ENCODE results near the gene PSMD11.
"Not testable (repeated sequence)": the region's sequence is repeated elsewhere in the genome, so short reads cannot be mapped to it uniquely, and the experiment has no call there.

The PSMD11 gene

DNA sequence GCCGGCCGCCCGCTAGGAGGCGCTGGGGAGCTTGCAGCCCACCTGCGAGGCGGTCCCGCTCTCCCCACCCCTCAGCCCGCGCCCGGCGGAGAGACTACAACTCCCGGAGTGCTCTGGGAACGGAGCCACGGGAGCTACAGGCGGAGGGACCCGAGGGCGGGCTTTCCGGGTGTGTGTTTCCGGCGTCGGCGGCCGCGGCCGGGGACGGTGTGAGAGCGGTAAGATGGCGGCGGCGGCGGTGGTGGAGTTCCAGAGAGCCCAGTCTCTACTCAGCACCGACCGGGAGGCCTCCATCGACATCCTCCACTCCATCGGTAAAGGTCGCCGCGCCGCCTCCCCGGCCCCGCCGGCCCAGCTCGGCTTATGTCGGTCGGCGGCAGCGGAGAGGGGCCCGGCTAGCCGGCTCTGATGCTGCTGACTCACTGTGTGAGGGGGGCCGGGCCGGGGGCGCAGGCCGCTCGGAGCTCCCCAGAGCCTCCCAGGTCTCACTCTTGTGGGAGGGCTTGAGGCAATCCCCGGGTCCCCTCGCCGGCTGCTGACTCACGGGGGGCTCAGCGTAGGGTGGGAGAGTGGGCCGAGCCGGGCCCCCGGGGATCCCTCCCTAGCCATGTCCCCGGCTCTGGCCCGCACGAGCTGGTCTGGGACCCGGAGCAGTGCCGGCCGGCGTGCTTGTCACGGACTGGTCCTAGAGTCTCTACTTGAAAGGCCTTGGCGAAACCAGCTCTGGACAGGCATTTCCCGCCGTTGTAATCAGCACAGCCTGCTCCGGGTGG lies at the start of gene PSMD11:
TSS of gene PSMD11 (plus strand) at position 210 of the 773 bp plus-strand sequence. CDS start at position 224, 14 bp downstream.
- peak; percentile 96 for DNase-seq

DNA sequence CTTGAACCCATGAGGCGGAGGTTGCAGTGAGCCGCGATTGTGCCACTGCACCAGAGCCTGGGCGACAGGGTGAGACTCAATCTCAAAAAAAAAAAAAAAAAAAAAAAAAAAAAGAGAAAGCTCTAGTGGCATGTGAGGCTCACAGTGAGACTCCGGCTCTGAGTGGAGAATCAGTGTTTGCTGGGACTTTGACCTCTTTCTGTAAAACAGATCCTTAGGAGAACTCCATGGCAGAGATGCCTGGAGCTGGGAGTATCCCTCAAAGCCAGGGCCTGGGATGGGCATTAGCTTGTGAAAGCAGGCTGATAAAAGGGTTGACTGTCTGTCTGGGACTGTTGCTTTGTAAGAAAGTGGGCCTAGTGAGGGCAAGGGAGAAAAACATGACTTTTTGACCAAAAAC lies 48.0 kb upstream of the PSMD11 start:
- DNase-seq: no peak

GRCh38 chr17:32398946-32399345 lies 45.4 kb upstream of the PSMD11 start:
- no peak for DNase-seq

GRCh38 chr17:32410085-32410484 lies 34.2 kb upstream of the PSMD11 start:
- DNase-seq: not testable (repeated sequence)

GRCh38 chr17:32426894-32427293 lies 17.4 kb upstream of the PSMD11 start:
- no peak for DNase-seq

DNA sequence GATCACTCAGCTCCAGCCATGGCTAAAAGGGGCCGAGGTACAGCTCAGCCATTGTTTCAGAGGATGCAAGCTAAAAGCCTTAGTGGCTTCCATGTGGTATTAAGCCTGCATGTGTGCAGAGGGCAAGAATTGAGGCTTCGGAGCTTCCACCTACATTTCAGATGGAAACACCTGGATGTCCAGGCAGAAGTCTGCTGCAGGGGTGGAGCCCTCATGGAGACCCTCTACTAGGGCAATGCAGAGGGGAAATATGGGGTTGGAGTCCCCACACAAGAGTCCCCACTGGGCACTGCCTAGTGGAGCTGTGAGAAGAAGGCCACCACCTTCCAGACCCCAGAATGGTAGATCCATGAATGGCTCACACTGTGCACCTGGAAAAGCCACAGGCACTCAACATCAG lies 14.7 kb upstream of the PSMD11 start:
- no peak for DNase-seq

DNA sequence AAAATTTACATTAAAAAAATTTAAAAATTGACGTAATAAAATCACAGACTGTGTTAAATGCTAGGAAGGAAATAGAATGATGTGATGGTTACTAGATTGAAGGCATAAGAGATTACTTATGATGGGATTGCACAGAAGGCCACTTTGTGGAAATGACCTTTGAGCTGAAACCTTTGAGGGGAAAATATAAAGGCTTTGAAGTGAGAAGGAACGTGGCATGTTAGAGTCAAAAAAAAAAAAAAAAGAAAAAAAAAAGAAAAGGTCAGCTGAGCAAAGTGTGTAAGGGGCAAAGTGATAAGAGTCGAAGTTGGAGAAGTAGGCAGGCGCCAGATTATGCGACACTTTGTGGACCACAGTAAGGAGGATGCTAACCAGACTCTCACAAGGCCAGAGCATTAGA lies 3.6 kb upstream of the PSMD11 start:
- DNase-seq: no peak

GRCh38 chr17:32441886-32442285 lies 2.4 kb upstream of the PSMD11 start:
- no peak for DNase-seq

GRCh38 chr17:32443827-32444300 lies 446 bp upstream of the PSMD11 start:
- DNase-seq: no peak

DNA sequence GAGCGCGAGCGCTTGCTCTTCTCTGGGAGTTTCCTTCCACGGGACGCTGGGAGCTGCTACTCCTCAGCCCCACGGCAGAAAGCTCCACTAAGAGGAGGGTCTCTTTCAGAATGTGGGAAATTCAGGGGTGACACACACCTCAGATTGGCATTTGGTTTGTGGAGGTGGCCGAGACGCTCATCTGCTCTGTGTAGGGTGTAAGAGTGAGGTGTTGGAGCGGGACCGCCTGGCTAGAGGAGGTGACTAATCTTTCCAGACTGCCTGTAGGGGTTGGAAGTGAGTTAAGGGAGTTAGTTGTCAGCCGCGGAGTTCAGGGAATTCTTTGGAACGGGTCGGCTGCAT lies 735 bp downstream of the PSMD11 start:
- no peak for DNase-seq

GRCh38 chr17:32445497-32445896 lies 1.2 kb downstream of the PSMD11 start:
- DNase-seq: no peak

DNA sequence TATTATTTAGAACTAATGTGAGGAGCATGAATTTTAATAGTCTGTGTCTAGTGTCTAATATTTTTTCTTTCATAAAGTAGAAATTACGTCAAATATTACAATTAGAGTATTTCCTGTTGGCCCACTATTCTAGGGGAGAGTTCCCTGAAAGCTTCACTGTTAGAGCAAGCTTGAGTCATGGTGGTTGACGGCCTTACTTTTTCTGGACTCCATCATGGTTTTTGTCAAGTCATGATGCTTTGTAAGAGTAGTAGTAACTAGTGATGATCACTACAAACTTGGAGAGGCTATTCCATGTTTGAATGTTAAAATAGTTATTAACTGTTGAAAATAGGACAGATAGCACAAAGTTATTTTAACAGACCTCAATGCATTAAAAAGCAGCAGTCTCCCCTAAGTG lies 1.7 kb downstream of the PSMD11 start:
- no peak for DNase-seq

DNA sequence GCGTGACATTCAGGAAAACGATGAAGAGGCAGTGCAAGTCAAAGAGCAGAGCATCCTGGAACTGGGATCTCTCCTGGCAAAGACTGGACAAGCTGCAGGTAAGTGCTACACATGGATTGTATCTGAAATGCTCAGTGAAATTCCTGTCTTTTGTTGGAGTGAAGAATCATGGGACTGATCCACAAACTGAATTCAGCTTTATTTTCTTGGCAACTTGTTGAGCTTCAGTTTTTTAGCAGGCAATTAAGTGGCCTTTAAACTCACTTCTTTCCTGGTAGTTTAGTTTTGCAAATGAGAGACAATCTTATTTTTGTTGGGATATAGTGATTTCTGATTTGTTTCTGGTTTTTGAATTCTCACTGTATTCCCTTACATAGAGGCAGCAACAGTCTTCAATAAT lies 2.6 kb downstream of the PSMD11 start:
- no peak for DNase-seq

- no peak for DNase-seq
Observed at GRCh38 chr17:32449963-32450362, 5.7 kb downstream of the PSMD11 start.

DNA sequence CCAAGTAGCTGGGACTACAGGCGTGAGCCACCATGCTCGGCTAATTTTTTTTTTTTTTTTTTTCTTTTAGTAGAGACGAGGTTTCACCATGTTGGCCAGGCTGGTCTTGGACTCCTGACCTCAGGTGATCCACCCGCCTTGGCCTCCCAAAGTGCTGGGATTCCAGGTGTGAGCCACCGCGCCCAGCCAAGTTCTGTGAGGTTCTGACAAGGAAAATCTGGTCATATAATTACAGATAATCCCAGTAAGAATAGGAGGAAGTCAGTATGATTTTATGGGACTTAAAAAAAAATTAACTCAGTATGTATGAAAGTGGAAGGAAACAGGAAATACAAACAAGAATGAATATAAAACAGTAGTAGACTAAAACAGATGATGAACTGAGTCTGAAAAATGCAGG lies 6.1 kb downstream of the PSMD11 start:
- not testable (repeated sequence) for DNase-seq

GRCh38 chr17:32451879-32452278 lies 7.6 kb downstream of the PSMD11 start:
- DNase-seq: no peak

DNA sequence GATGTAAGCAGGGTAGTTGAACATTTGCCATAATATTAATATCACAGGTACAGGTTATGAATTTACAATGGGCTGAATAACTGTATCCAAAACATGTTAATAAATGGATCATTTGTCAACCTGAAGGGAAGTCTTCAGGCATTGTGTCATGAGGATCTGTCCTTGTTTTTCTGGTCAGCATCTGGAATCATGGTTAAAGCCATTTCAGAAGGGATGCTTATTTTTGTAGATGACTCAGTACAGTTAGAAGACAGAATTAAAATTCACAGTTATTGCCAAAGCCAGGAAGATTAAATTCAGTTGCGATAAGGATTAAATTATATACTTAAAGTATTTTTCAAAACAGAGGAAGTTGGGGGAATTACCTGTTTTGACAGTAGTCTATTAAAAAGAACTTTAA lies 8.0 kb downstream of the PSMD11 start:
- DNase-seq: no peak

- no peak for DNase-seq
Observed at GRCh38 chr17:32453370-32453769, 9.1 kb downstream of the PSMD11 start.

GRCh38 chr17:32458371-32458770 lies 14.1 kb downstream of the PSMD11 start:
- DNase-seq: no peak

- no peak for DNase-seq
Observed at GRCh38 chr17:32460054-32460453, 15.7 kb downstream of the PSMD11 start.

DNA sequence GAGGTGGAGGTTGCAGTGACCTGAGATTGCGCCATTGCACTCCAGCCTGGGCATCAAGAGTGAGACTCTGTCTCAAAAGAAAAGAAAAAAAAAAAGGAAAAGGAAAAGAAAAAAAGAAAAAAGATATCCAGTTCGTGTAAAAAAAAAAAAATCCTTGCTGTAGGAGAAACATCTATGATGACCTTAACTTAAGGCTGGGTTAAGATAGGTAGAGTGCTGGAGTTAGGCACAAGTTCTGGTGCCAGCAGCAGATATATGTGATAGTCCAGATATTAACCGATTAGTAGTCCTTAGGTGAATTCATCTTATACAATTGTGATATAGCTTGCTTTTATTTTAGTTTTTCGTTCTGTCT lies 17.2 kb downstream of the PSMD11 start:
- DNase-seq: no peak

- DNase-seq: no peak
Observed at GRCh38 chr17:32461853-32462617, 17.7 kb downstream of the PSMD11 start.

GRCh38 chr17:32463304-32463703 lies 19.0 kb downstream of the PSMD11 start:
- DNase-seq: no peak

GRCh38 chr17:32464374-32464773 lies 20.1 kb downstream of the PSMD11 start:
- no peak for DNase-seq

- no peak for DNase-seq
Observed at GRCh38 chr17:32467949-32468348, 23.6 kb downstream of the PSMD11 start.

Data from NCI-H2107 (cell line).